CD4-positive, alpha-beta memory T cell (primary cell): Measurements from ENCODE around the gene ZNF236. TPM values are rescaled to one million over a fixed set of nuclear protein-coding genes. Genes with fewer than 3 reads are reported as not detected.
"Not testable (repeated sequence)": the region's sequence is repeated elsewhere in the genome, so short reads cannot be mapped to it uniquely, and the experiment has no call there.

Experiments
- CTCF ChIA-PET: fragments of 350-600 bp; sonication (Branson Sonifier 250); formaldehyde crosslinking; loops from one replicate; lab custom pipeline; 2021; ENCODE audit warnings: inconsistent platforms; ENCODE audit not compliant: partially characterized antibody; lab: Charles Lee
- POLR2A ChIA-PET: fragments of 350-600 bp; sonication (Branson Sonifier 250); formaldehyde crosslinking; loops from one replicate; lab custom pipeline; 2021; ENCODE audit not compliant: partially characterized antibody; lab: Charles Lee
- DNase-seq, 5 donors: peaks; one replicate each; pipeline versions ENCODE4 v3.0.0 to v3.0.0-alpha.2; 2020 to 2022; ENCODE audit warnings: mixed read lengths in 1 of 5
- H3K27ac ChIP-seq: one replicate; pipeline ENCODE4 v1.7.0; 2013; ENCODE audit warnings: low read depth, low read length
- H3K27me3 ChIP-seq: 2 replicates; pipeline ENCODE4 v1.7.0; 2013; ENCODE audit warnings: mild to moderate bottlenecking, low read length, moderate library complexity; ENCODE audit not compliant: insufficient read depth
- H3K36me3 ChIP-seq: 2 replicates; pipeline ENCODE4 v1.7.0; 2013; ENCODE audit warnings: mild to moderate bottlenecking, low read length, moderate library complexity; ENCODE audit not compliant: insufficient read depth
- H3K4me1 ChIP-seq: 2 replicates; pipeline ENCODE4 v1.7.0; 2013; ENCODE audit warnings: mild to moderate bottlenecking, low read length, moderate library complexity; ENCODE audit not compliant: insufficient read depth
- H3K4me3 ChIP-seq, 2 donors: one replicate each; pipeline ENCODE4 v1.7.0; 2013; ENCODE audit warnings: low read length in 2 of 2, mild to moderate bottlenecking in 1 of 2
- H3K9me3 ChIP-seq, 2 donors: one replicate each; pipeline ENCODE4 v1.7.0; 2013; ENCODE audit warnings: low read length in 2 of 2, control low read depth in 1 of 2; ENCODE audit not compliant: control insufficient read depth in 1 of 2
- H3K27ac Mint-ChIP-seq, 7 donors: one replicate each; pipeline ENCODE4 v1.8.0; 2020 to 2021; ENCODE audit warnings: mixed read lengths in 7 of 7, mild to moderate bottlenecking in 6 of 7, inconsistent platforms in 3 of 7, moderate library complexity in 3 of 7
- H3K27me3 Mint-ChIP-seq, 2 donors: one replicate each; pipeline ENCODE4 v1.8.0; 2020 to 2021; ENCODE audit warnings: mixed read lengths in 2 of 2
- H3K36me3 Mint-ChIP-seq, 2 donors: one replicate each; pipeline ENCODE4 v1.8.0; 2020 to 2021; ENCODE audit warnings: mixed read lengths in 2 of 2, inconsistent platforms in 1 of 2, mild to moderate bottlenecking in 1 of 2
- H3K4me1 Mint-ChIP-seq, 4 donors: one replicate each; pipeline ENCODE4 v1.8.0; 2020 to 2021; ENCODE audit warnings: mixed read lengths in 4 of 4, mild to moderate bottlenecking in 1 of 4
- H3K4me3 Mint-ChIP-seq, 8 donors: one replicate each; pipeline ENCODE4 v1.8.0; 2020 to 2021; ENCODE audit warnings: mixed read lengths in 8 of 8, mild to moderate bottlenecking in 7 of 8, moderate library complexity in 6 of 8, inconsistent platforms in 3 of 8
- H3K9me3 Mint-ChIP-seq, 8 donors: one replicate each; pipeline ENCODE4 v1.8.0; 2020 to 2021; ENCODE audit warnings: mixed read lengths in 8 of 8, mild to moderate bottlenecking in 5 of 8, inconsistent platforms in 3 of 8, moderate library complexity in 1 of 8
- intact Hi-C: fragments of 100-400 bp; cut with micrococcal nuclease; formaldehyde crosslinking; loops from one replicate; pipeline ENCODE4 v1.15.1; 2023
- polyA plus RNA-seq, 2 donors: library from polyadenylated mRNA; unstranded; fragments of 300-500 nt; fragmentation: Illumina TruSeq; gene quantifications; one replicate each; pipeline ENCODE4 v1.2.3, GENCODE V29; 2021
- total RNA-seq, 2 experiments: library from RNA; stranded (reverse); gene quantifications; one replicate each; pipeline ENCODE4 v1.2.3, GENCODE V29; 2021

Gene ZNF236
- total and polyA plus RNA-seq, 4 experiments from 2014 or later: 2.0 to 29.1 (median 18.8) TPM

- H3K4me3 ChIP-seq, H3K27ac ChIP-seq, H3K27me3 ChIP-seq, H3K36me3 ChIP-seq, H3K27me3 Mint-ChIP-seq, H3K9me3 ChIP-seq, H3K9me3 Mint-ChIP-seq, H3K27ac Mint-ChIP-seq, DNase-seq, intact Hi-C loops, POLR2A ChIA-PET, H3K4me3 Mint-ChIP-seq: not testable (repeated sequence)
- CTCF ChIA-PET: interaction anchor here (1.6 kb wide), 1 partner anchor 163 kb away, joined by 4 read pairs; no protein-coding TSS in a partner anchor
- peaks cover 18 to 39% (median 24%) of the 10 kb centered on the region in 4 donors for H3K4me1 Mint-ChIP-seq
- H3K4me1 ChIP-seq: peaks cover 14% of the 10 kb centered on the region
- peaks cover 48 to 53% of the 10 kb centered on the region in 2 donors for H3K36me3 Mint-ChIP-seq
Measured at GRCh38 chr18:76965555-76966151, 143.3 kb downstream of the ZNF236 start.

- H3K27ac Mint-ChIP-seq, H3K9me3 ChIP-seq, H3K4me3 ChIP-seq, H3K27me3 ChIP-seq, DNase-seq, H3K27me3 Mint-ChIP-seq, H3K9me3 Mint-ChIP-seq, POLR2A ChIA-PET, intact Hi-C loops, CTCF ChIA-PET, H3K36me3 ChIP-seq, H3K27ac ChIP-seq, H3K4me3 Mint-ChIP-seq: not testable (repeated sequence)
- peaks cover 32 to 40% of the 10 kb centered on the region in 2 donors for H3K36me3 Mint-ChIP-seq
- peaks cover 18 to 30% (median 20%) of the 10 kb centered on the region in 4 donors for H3K4me1 Mint-ChIP-seq
- H3K4me1 ChIP-seq: peaks cover 14% of the 10 kb centered on the region
Measured at GRCh38 chr18:76967299-76967698, 144.9 kb downstream of the ZNF236 start.

- Mint-ChIP-seq H3K9me3 (no peaks in the 10 kb centered on the region), H3K27me3 (no peaks in the 10 kb centered on the region), H3K27ac (no peak overlapping the region), H3K4me3 (no peak overlapping the region), H3K4me1 (peaks cover 14 to 24% (median 17%) of the 10 kb centered on the region in 4 donors), H3K36me3 (peaks cover 26 to 34% of the 10 kb centered on the region in 2 donors)
- no peak for DNase-seq
- H3K4me1 ChIP-seq: peaks cover 14% of the 10 kb centered on the region
- ChIA-PET POLR2A (no interaction called here), CTCF (no interaction called here)
- no peak overlapping the region for H3K27ac ChIP-seq
- H3K27me3 ChIP-seq: no peaks in the 10 kb centered on the region
- intact Hi-C loops: no loop called here
- no peak overlapping the region for H3K4me3 ChIP-seq
- peaks cover 8% of the 10 kb centered on the region for H3K36me3 ChIP-seq
- no peaks in the 10 kb centered on the region for H3K9me3 ChIP-seq
Measured at GRCh38 chr18:76967721-76968472, 145.5 kb downstream of the ZNF236 start.

GRCh38 chr18:76970770-76971559, 148.6 kb downstream of the ZNF236 start:
- ChIA-PET CTCF (interaction anchor here (1.4 to 1.6 kb wide), 2 partner anchors 12 to 168 kb away, joined by 6 to 9 read pairs; no protein-coding TSS in a partner anchor), POLR2A (no interaction called here)
- intact Hi-C loops: no loop called here
- peaks cover 4 to 10% of the 10 kb centered on the region in 2 donors for H3K36me3 Mint-ChIP-seq
- no peaks in the 10 kb centered on the region for H3K27me3 ChIP-seq
- H3K4me1 ChIP-seq: no peaks in the 10 kb centered on the region
- no peak for DNase-seq
- H3K36me3 ChIP-seq: peaks cover 8% of the 10 kb centered on the region
- peak overlapping the region in 3 of 7 donors; percentile 5 to 25 (median 22) for H3K27ac Mint-ChIP-seq
- no peak overlapping the region for H3K4me3 Mint-ChIP-seq
- no peak overlapping the region for H3K4me3 ChIP-seq
- H3K9me3 ChIP-seq: no peaks in the 10 kb centered on the region
- H3K27ac ChIP-seq: no peak overlapping the region
- no peaks in the 10 kb centered on the region for H3K27me3 Mint-ChIP-seq
- peaks cover 0 to 1% (median 0%) of the 10 kb centered on the region in 4 donors for H3K4me1 Mint-ChIP-seq
- H3K9me3 Mint-ChIP-seq: no peaks in the 10 kb centered on the region

GRCh38 chr18:76972241-76972640, 149.9 kb downstream of the ZNF236 start:
- Histone ChIP-seq H3K36me3 (peaks cover 8% of the 10 kb centered on the region), H3K9me3 (no peaks in the 10 kb centered on the region), H3K4me3 (no peak overlapping the region), H3K27ac (no peak overlapping the region), H3K27me3 (no peaks in the 10 kb centered on the region), H3K4me1 (no peaks in the 10 kb centered on the region)
- POLR2A ChIA-PET: no interaction called here
- CTCF ChIA-PET: interaction anchor here (1.4 to 1.6 kb wide), 2 partner anchors 11 to 169 kb away, joined by 6 to 9 read pairs; no protein-coding TSS in a partner anchor
- intact Hi-C loops: no loop called here
- H3K4me3 Mint-ChIP-seq: no peak overlapping the region
- H3K27me3 Mint-ChIP-seq: no peaks in the 10 kb centered on the region
- peaks cover 0 to 1% (median 0%) of the 10 kb centered on the region in 4 donors for H3K4me1 Mint-ChIP-seq
- DNase-seq: no peak
- H3K27ac Mint-ChIP-seq: no peak overlapping the region
- H3K9me3 Mint-ChIP-seq: no peaks in the 10 kb centered on the region
- H3K36me3 Mint-ChIP-seq: peaks cover 4 to 10% of the 10 kb centered on the region in 2 donors

GRCh38 chr18:76972846-76973519, 150.6 kb downstream of the ZNF236 start:
- Mint-ChIP-seq H3K4me1 (peaks cover 0 to 1% (median 0%) of the 10 kb centered on the region in 4 donors), H3K27ac (peak overlapping the region in 1 of 7 donors; percentile 15), H3K9me3 (no peaks in the 10 kb centered on the region), H3K27me3 (no peaks in the 10 kb centered on the region), H3K36me3 (peaks cover 4 to 10% of the 10 kb centered on the region in 2 donors), H3K4me3 (no peak overlapping the region)
- Histone ChIP-seq H3K36me3 (peaks cover 8% of the 10 kb centered on the region), H3K4me1 (no peaks in the 10 kb centered on the region), H3K27me3 (no peaks in the 10 kb centered on the region), H3K4me3 (no peak overlapping the region), H3K27ac (no peak overlapping the region), H3K9me3 (no peaks in the 10 kb centered on the region)
- ChIA-PET CTCF (interaction anchor here (1.6 to 2.7 kb wide), 2 partner anchors 10 to 170 kb away, joined by 6 to 13 read pairs; no protein-coding TSS in a partner anchor), POLR2A (no interaction called here)
- intact Hi-C loops: no loop called here
- DNase-seq: no peak
